ENCODE data around the gene ARHGAP36. TPM values are rescaled to one million over a fixed set of nuclear protein-coding genes. Genes with fewer than 3 reads are reported as not detected.
A peak's percentile ranks its signal among the peaks of the same experiment; 100 is the strongest.

ARHGAP36 gene, protein sequence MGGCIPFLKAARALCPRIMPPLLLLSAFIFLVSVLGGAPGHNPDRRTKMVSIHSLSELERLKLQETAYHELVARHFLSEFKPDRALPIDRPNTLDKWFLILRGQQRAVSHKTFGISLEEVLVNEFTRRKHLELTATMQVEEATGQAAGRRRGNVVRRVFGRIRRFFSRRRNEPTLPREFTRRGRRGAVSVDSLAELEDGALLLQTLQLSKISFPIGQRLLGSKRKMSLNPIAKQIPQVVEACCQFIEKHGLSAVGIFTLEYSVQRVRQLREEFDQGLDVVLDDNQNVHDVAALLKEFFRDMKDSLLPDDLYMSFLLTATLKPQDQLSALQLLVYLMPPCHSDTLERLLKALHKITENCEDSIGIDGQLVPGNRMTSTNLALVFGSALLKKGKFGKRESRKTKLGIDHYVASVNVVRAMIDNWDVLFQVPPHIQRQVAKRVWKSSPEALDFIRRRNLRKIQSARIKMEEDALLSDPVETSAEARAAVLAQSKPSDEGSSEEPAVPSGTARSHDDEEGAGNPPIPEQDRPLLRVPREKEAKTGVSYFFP
- total RNA-seq: not detected in 2 replicates
- not detected in 2 replicates for polyA plus RNA-seq

GRCh38 chrX:131058136-131058868 is at the start of gene ARHGAP36:
TSS of gene ARHGAP36 (plus strand) at chrX:131058346. CDS start at chrX:131081666, 23,320 bp downstream.
- H3K79me2 ChIP-seq: no peaks in the 10 kb centered on the region
- WGBS (ENCODE audit: low lambda C conversion rate, missing lambda C conversion rate): 46% methylated on average over 48 of the region's 62 CpGs
- H3K9me2 ChIP-seq (replicated peaks; ENCODE audit: insufficient read depth): no peaks in the 10 kb centered on the region
- no peaks in the 10 kb centered on the region for H3K4me1 ChIP-seq (ENCODE audit: insufficient read depth)
- H3K36me3 ChIP-seq (replicated peaks; ENCODE audit: insufficient read depth, low read depth): no peaks in the 10 kb centered on the region
- no peaks in the 10 kb centered on the region for H4K20me1 ChIP-seq (ENCODE audit: insufficient read depth, poor library complexity, severe bottlenecking)
- no peak within 1 kb of the TSS for H3K27ac ChIP-seq
- H3K27me3 ChIP-seq: peaks cover 27% of the 10 kb centered on the region
- H3K9me3 ChIP-seq (ENCODE audit: low read depth): no peaks in the 10 kb centered on the region
- no peak within 1 kb of the TSS for H3K4me3 ChIP-seq
- peak; percentile 33 for DNase-seq (ENCODE audit: low spot score)
- no peak for TF ChIP-seq EZH2 (IDR thresholded peaks at IDR 0.05; ENCODE audit: borderline replicate concordance)
- no peak for TF ChIP-seq CTCF (IDR thresholded peaks at IDR 0.05; ENCODE audit: poor library complexity)
- no peak for TF ChIP-seq EZH2phosphoT487 (IDR thresholded peaks at IDR 0.05; ENCODE audit: low read depth, severe bottlenecking, unreplicated experiment)
- H3K4me2 ChIP-seq: peak within 1 kb of the TSS; percentile 77
- H2AFZ ChIP-seq: no peak within 1 kb of the TSS

DNA sequence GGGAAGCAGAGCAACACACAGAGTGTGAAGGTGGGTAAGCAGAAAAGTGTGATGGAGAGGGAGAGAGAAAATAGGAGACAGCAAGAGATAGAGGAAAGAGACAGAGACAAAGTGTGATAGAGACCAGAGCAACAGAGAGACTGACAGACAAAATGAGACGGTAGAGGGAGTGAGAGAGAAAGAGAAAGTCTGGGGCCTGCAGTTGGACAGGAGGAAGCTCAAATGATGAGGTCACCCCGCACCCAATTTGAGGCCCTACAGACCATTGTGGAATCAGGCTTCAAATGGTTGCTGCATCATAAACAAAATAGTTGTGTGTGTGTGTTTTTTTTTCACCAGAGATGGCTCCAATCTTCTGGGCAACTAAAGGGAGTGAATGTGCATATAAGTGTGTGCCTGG is 48.0 kb upstream of the ARHGAP36 start:
- Histone ChIP-seq H3K4me3 (no peak overlapping the region), H2AFZ (no peak overlapping the region), H3K4me1 (ENCODE audit: insufficient read depth) (no peaks in the 10 kb centered on the region), H3K27me3 (no peaks in the 10 kb centered on the region), H3K4me2 (no peak overlapping the region), H3K9me2 (replicated peaks; ENCODE audit: insufficient read depth) (no peaks in the 10 kb centered on the region), H3K27ac (no peak overlapping the region), H3K79me2 (no peaks in the 10 kb centered on the region), H3K9me3 (ENCODE audit: low read depth) (no peaks in the 10 kb centered on the region), H3K36me3 (replicated peaks; ENCODE audit: insufficient read depth, low read depth) (no peaks in the 10 kb centered on the region), H4K20me1 (ENCODE audit: insufficient read depth, poor library complexity, severe bottlenecking) (no peaks in the 10 kb centered on the region)
- no peak for DNase-seq (ENCODE audit: low spot score)
- WGBS (ENCODE audit: low lambda C conversion rate, missing lambda C conversion rate): 63% methylated on average over 2 of the region's 2 CpGs
- no peak for TF ChIP-seq EZH2phosphoT487 (IDR thresholded peaks at IDR 0.05; ENCODE audit: low read depth, severe bottlenecking, unreplicated experiment)
- no peak for TF ChIP-seq CTCF (IDR thresholded peaks at IDR 0.05; ENCODE audit: poor library complexity)
- no peak for TF ChIP-seq EZH2 (IDR thresholded peaks at IDR 0.05; ENCODE audit: borderline replicate concordance)

DNA sequence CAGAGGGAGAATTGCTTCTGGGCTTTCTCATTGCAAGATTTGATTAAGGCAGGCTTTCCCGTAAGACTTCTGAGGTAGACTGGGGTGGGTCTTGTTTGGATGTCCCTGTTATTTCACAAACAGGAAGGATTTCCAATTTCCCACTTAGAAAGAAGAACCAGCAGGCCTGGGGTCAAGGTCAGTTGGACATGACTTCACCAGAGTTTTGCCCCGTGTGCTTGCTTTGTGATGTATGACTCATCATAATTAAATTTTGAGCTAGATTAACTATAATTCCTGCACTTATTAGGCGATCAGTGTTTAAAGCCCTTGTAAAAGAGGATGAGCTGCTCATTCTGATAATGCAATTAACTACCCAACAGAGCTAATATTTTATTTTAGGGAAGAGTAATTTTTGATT is 32.8 kb upstream of the ARHGAP36 start:
- no peaks in the 10 kb centered on the region for H3K36me3 ChIP-seq (replicated peaks; ENCODE audit: insufficient read depth, low read depth)
- no peaks in the 10 kb centered on the region for H3K27me3 ChIP-seq
- no peak overlapping the region for H3K4me3 ChIP-seq
- H3K79me2 ChIP-seq: no peaks in the 10 kb centered on the region
- 60% methylated on average over 3 of the region's 3 CpGs for WGBS (ENCODE audit: low lambda C conversion rate, missing lambda C conversion rate)
- H4K20me1 ChIP-seq (ENCODE audit: insufficient read depth, poor library complexity, severe bottlenecking): no peaks in the 10 kb centered on the region
- DNase-seq (ENCODE audit: low spot score): no peak
- no peaks in the 10 kb centered on the region for H3K9me2 ChIP-seq (replicated peaks; ENCODE audit: insufficient read depth)
- no peaks in the 10 kb centered on the region for H3K4me1 ChIP-seq (ENCODE audit: insufficient read depth)
- no peak overlapping the region for H3K4me2 ChIP-seq
- no peak overlapping the region for H3K27ac ChIP-seq
- H3K9me3 ChIP-seq (ENCODE audit: low read depth): no peaks in the 10 kb centered on the region
- TF ChIP-seq CTCF (IDR thresholded peaks at IDR 0.05; ENCODE audit: poor library complexity): no peak
- no peak for TF ChIP-seq EZH2phosphoT487 (IDR thresholded peaks at IDR 0.05; ENCODE audit: low read depth, severe bottlenecking, unreplicated experiment)
- no peak for TF ChIP-seq EZH2 (IDR thresholded peaks at IDR 0.05; ENCODE audit: borderline replicate concordance)
- H2AFZ ChIP-seq: no peak overlapping the region
